Epithelial cell of esophagus (primary cell): ENCODE results near the gene KRTAP12-1.
"Not testable (repeated sequence)": the region's sequence is repeated elsewhere in the genome, so short reads cannot be mapped to it uniquely, and the experiment has no call there.

Source experiments
- DNase-seq: peaks from one replicate; pipeline ENCODE4 v3.0.0; 2010; ENCODE audit warnings: low read depth
- H3K4me3 ChIP-seq: 2 replicates; pipeline ENCODE4 v1.5.1; 2011; ENCODE audit warnings: mild to moderate bottlenecking, low read length, control low read depth
- CTCF ChIP-seq: IDR thresholded peaks from 2 replicates; pipeline ENCODE4 v1.5.1; 2011; ENCODE audit warnings: low read depth, mild to moderate bottlenecking, low read length, control low read depth, inconsistent platforms; ENCODE audit not compliant: insufficient read depth; ENCODE audit errors: missing control alignments

KRTAP12-1 gene

GRCh38 chr21:44647222-44647552 is 34.8 kb downstream of the KRTAP12-1 start:
- no peak for TF ChIP-seq CTCF
- DNase-seq: no peak
- H3K4me3 ChIP-seq: no peak overlapping the region

GRCh38 chr21:44646366-44647221 is 35.4 kb downstream of the KRTAP12-1 start, which contains the start of gene KRTAP10-11:
KRTAP10-11 (plus strand) TSS chr21:44646414; CDS start chr21:44646459, 45 bp downstream.
- DNase-seq, H3K4me3 ChIP-seq: not testable (repeated sequence)

- H3K4me3 ChIP-seq: no peak overlapping the region
- no peak for TF ChIP-seq CTCF
- DNase-seq: no peak
Measured at GRCh38 chr21:44644878-44645277, 37.1 kb downstream of the KRTAP12-1 start.

- no peak overlapping the region for H3K4me3 ChIP-seq
- TF ChIP-seq CTCF: no peak
- DNase-seq: no peak
Measured at GRCh38 chr21:44643741-44644310, 38.1 kb downstream of the KRTAP12-1 start.

GRCh38 chr21:44640761-44641160 is 41.2 kb downstream of the KRTAP12-1 start:
- no peak overlapping the region for H3K4me3 ChIP-seq
- no peak for TF ChIP-seq CTCF
- no peak for DNase-seq

- no peak overlapping the region for H3K4me3 ChIP-seq
- DNase-seq: no peak
- no peak for TF ChIP-seq CTCF
Measured at GRCh38 chr21:44639331-44639655, 42.7 kb downstream of the KRTAP12-1 start.

- not testable (repeated sequence) for DNase-seq, H3K4me3 ChIP-seq
Measured at GRCh38 chr21:44638506-44639330, 43.2 kb downstream of the KRTAP12-1 start.

GRCh38 chr21:44637851-44638348 is 44.1 kb downstream of the KRTAP12-1 start:
- not testable (repeated sequence) for H3K4me3 ChIP-seq, DNase-seq
